ENCODE measurements around the gene UPK3B. TPM values are rescaled to one million over a fixed set of nuclear protein-coding genes. Genes with fewer than 3 reads are reported as not detected.

UPK3B gene
- total and polyA plus RNA-seq, 2 of the 13 experiments (the other 11 are each of a cell fraction or from before 2014, with no cell fraction given): not detected

DNA sequence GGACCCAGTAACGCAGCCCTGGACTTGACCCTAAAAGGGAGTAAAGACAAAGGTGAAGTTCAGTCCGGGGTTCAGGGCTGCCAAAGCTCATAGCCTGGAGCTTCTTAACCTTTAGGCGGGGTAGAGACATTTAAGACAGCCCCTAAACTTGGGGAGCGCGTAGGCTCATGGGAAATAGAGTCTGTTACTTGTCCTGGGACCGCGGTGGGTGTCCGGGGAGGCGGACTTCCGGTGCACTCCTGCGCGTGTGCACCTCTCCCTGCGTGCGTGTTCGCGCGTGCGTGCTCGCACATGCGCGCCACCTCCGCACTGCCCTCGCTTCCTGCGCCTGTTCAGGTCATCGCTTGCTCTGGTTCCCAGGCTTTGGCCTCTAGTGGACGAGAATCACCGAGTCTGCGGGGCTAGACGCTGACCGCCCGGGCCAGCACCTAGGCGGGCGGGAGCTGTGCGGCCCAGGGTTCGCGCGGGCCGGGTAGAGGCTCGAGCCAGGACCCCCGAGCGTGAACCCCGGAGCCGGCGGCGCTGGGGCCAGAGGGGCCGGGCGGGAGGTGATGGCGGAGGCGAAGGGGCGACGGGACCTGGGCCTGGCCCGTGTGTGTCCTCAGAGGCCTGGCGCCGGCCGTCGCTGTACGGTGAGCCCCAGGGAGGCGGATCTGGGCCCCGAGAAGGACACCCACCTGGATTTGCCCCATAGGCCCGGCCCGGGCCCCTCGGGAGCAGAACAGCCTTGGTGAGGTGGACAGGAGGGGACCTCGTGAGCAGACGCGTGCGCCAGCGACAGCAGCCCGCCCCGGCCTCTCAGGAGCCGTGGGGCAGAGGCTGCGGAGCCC, 38.9 kb downstream of the UPK3B start (continued):
- TF ChIP-seq ZNF407 (CRISPR knock-in tag; IDR thresholded peaks at IDR 0.05; ENCODE audit: not compliant biosample characterization) (peak; percentile 79), BCL6 (CRISPR knock-in tag; IDR thresholded peaks at IDR 0.05) (peak; percentile 10; the same call in 1 of the 2 replicates), MEIS1 (CRISPR knock-in tag; IDR thresholded peaks at IDR 0.05; ENCODE audit: borderline replicate concordance) (peak; percentile 59; the same call in 1 of the 2 replicates), ZNF709 (CRISPR knock-in tag; IDR thresholded peaks at IDR 0.05) (peak; percentile 64; the same call in 1 of the 2 replicates), RELA (CRISPR knock-in tag; IDR thresholded peaks at IDR 0.05) (0 out of 2 replicates have a peak, but pooled peaks have one; percentile 40), ZNF678 (CRISPR knock-in tag; IDR thresholded peaks at IDR 0.05) (peak; percentile 79), KLF15 (CRISPR knock-in tag; IDR thresholded peaks at IDR 0.05; ENCODE audit: borderline replicate concordance) (0 out of 2 replicates have a peak, but pooled peaks have one; percentile 49), ZBTB14 (CRISPR knock-in tag; IDR thresholded peaks at IDR 0.05) (peak; percentile 97), THRA (CRISPR knock-in tag; IDR thresholded peaks at IDR 0.05; ENCODE audit: borderline replicate concordance) (0 out of 2 replicates have a peak, but pooled peaks have one; percentile 10)
- TF ChIP-seq, protein P1, sequence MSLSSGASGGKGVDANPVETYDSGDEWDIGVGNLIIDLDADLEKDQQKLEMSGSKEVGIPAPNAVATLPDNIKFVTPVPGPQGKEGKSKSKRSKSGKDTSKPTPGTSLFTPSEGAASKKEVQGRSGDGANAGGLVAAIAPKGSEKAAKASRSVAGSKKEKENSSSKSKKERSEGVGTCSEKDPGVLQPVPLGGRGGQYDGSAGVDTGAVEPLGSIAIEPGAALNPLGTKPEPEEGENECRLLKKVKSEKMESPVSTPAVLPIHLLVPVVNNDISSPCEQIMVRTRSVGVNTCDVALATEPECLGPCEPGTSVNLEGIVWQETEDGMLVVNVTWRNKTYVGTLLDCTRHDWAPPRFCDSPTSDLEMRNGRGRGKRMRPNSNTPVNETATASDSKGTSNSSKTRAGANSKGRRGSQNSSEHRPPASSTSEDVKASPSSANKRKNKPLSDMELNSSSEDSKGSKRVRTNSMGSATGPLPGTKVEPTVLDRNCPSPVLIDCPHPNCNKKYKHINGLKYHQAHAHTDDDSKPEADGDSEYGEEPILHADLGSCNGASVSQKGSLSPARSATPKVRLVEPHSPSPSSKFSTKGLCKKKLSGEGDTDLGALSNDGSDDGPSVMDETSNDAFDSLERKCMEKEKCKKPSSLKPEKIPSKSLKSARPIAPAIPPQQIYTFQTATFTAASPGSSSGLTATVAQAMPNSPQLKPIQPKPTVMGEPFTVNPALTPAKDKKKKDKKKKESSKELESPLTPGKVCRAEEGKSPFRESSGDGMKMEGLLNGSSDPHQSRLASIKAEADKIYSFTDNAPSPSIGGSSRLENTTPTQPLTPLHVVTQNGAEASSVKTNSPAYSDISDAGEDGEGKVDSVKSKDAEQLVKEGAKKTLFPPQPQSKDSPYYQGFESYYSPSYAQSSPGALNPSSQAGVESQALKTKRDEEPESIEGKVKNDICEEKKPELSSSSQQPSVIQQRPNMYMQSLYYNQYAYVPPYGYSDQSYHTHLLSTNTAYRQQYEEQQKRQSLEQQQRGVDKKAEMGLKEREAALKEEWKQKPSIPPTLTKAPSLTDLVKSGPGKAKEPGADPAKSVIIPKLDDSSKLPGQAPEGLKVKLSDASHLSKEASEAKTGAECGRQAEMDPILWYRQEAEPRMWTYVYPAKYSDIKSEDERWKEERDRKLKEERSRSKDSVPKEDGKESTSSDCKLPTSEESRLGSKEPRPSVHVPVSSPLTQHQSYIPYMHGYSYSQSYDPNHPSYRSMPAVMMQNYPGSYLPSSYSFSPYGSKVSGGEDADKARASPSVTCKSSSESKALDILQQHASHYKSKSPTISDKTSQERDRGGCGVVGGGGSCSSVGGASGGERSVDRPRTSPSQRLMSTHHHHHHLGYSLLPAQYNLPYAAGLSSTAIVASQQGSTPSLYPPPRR (CRISPR knock-in tag; IDR thresholded peaks at IDR 0.05; ENCODE audit: borderline replicate concordance): 0 out of 2 replicates have a peak, but pooled peaks have one; percentile 32

Measured in HepG2 (cell line).